Fibroblast of lung (primary cell): ENCODE measurements around the gene PRDM16.

Experiments
- EZH2 ChIP-seq: IDR thresholded peaks from 2 replicates; pipeline ENCODE4 v1.5.1; 2012; ENCODE audit warnings: low read length, control low read depth, mild to moderate bottlenecking; ENCODE audit errors: missing control alignments
- TF ChIP-seq, protein P1 (sequence below), 2 donors: IDR thresholded peaks in 1 of 2; conservative IDR thresholded peaks in 1 of 2; 1 replicate in 1 of 2; 2 replicates in 1 of 2; pipeline ENCODE4 v1.5.1; 2011 to 2012; ENCODE audit warnings: low read length in 2 of 2, control low read depth in 1 of 2, inconsistent platforms in 1 of 2, low read depth in 1 of 2, mild to moderate bottlenecking in 1 of 2

GRCh38 chr1:3327936-3328590 is 259.1 kb downstream of the PRDM16 start:
- TF ChIP-seq EZH2: no peak
- TF ChIP-seq, protein P1, sequence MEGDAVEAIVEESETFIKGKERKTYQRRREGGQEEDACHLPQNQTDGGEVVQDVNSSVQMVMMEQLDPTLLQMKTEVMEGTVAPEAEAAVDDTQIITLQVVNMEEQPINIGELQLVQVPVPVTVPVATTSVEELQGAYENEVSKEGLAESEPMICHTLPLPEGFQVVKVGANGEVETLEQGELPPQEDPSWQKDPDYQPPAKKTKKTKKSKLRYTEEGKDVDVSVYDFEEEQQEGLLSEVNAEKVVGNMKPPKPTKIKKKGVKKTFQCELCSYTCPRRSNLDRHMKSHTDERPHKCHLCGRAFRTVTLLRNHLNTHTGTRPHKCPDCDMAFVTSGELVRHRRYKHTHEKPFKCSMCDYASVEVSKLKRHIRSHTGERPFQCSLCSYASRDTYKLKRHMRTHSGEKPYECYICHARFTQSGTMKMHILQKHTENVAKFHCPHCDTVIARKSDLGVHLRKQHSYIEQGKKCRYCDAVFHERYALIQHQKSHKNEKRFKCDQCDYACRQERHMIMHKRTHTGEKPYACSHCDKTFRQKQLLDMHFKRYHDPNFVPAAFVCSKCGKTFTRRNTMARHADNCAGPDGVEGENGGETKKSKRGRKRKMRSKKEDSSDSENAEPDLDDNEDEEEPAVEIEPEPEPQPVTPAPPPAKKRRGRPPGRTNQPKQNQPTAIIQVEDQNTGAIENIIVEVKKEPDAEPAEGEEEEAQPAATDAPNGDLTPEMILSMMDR (conservative IDR thresholded peaks at IDR 0.05 in 1 of 2, IDR thresholded peaks at IDR 0.05 in 1 of 2; ENCODE audit: low read depth in 1 of 2, low read length in 2 of 2): no peak
